KMS-11 (cell line): ENCODE measurements around the gene PCDHA11.
"Not testable (repeated sequence)": the region's sequence is repeated elsewhere in the genome, so short reads cannot be mapped to it uniquely, and the experiment has no call there.

Experiments
- H2AFZ ChIP-seq: fragments of 200-600 bp; sonication (generic); 2 replicates; pipeline ENCODE4 v1.6.1; 2016; ENCODE audit warnings: antibody characterized with exemption, mixed run types, low read depth
- H3K27ac ChIP-seq: fragments of 200-600 bp; sonication (generic); 2 replicates; pipeline ENCODE4 v1.6.1; 2016; ENCODE audit warnings: mild to moderate bottlenecking, mixed run types
- H3K27me3 ChIP-seq: fragments of 200-600 bp; sonication (generic); 2 replicates; pipeline ENCODE4 v1.6.1; 2017; ENCODE audit warnings: mild to moderate bottlenecking, low read depth, mixed run types, moderate library complexity; ENCODE audit not compliant: insufficient read depth
- H3K36me3 ChIP-seq: fragments of 200-600 bp; sonication (generic); 2 replicates; pipeline ENCODE4 v1.6.1; 2017; ENCODE audit warnings: mild to moderate bottlenecking, mixed run types; ENCODE audit not compliant: insufficient read depth
- H3K4me1 ChIP-seq: fragments of 200-600 bp; sonication (generic); 2 replicates; pipeline ENCODE4 v1.6.1; 2016; ENCODE audit warnings: mild to moderate bottlenecking, low read depth, mixed run types; ENCODE audit not compliant: poor library complexity, severe bottlenecking
- H3K4me2 ChIP-seq: fragments of 200-600 bp; sonication (generic); 2 replicates; pipeline ENCODE4 v1.7.0; 2016; ENCODE audit warnings: mild to moderate bottlenecking, mixed run types
- H3K4me3 ChIP-seq: fragments of 200-600 bp; sonication (generic); IDR thresholded peaks from 2 replicates; pipeline ENCODE4 v1.6.1; 2017; ENCODE audit warnings: low read depth, low read length, mixed read lengths; ENCODE audit not compliant: insufficient read depth
- H3K79me2 ChIP-seq: fragments of 200-600 bp; sonication (generic); 2 replicates; pipeline ENCODE4 v1.6.1; 2016; ENCODE audit warnings: low read depth, mixed run types; ENCODE audit not compliant: insufficient read depth
- H3K9ac ChIP-seq: fragments of 200-600 bp; sonication (generic); 2 replicates; pipeline ENCODE4 v1.6.1; 2016; ENCODE audit warnings: mild to moderate bottlenecking, mixed run types
- H4K20me1 ChIP-seq: fragments of 200-600 bp; sonication (generic); 2 replicates; pipeline ENCODE4 v1.6.1; 2016; ENCODE audit warnings: mild to moderate bottlenecking, mixed run types; ENCODE audit not compliant: insufficient read depth
- CTCF ChIP-seq: fragments of 200-600 bp; sonication (generic); conservative IDR thresholded peaks from 2 replicates; pipeline ENCODE4 v1.6.1; 2017; ENCODE audit warnings: low read depth, mild to moderate bottlenecking, antibody characterized with exemption, low read length, moderate library complexity, mixed read lengths

Gene PCDHA11

GRCh38 chr5:140823475-140823874, 45.3 kb upstream of the PCDHA11 start:
- Histone ChIP-seq H3K4me3 (no peak overlapping the region), H3K36me3 (no peaks in the 10 kb centered on the region), H3K9ac (no peak overlapping the region), H3K4me2 (no peak overlapping the region), H3K27ac (no peak overlapping the region), H3K27me3 (no peaks in the 10 kb centered on the region), H3K4me1 (no peaks in the 10 kb centered on the region), H3K79me2 (no peaks in the 10 kb centered on the region), H2AFZ (no peak overlapping the region), H4K20me1 (no peaks in the 10 kb centered on the region)
- no peak for TF ChIP-seq CTCF

GRCh38 chr5:140827704-140828361, 40.9 kb upstream of the PCDHA11 start, which contains the start of gene PCDHA6:
TSS of gene PCDHA6 (plus strand) at chr5:140827960. CDS start at chr5:140828092, 132 bp downstream.
- H3K27ac ChIP-seq = no peak within 1 kb of the TSS
- no peak within 1 kb of the TSS for H3K4me3 ChIP-seq
- no peaks in the 10 kb centered on the region for H3K36me3 ChIP-seq
- H4K20me1 ChIP-seq = no peaks in the 10 kb centered on the region
- no peak within 1 kb of the TSS for H3K4me2 ChIP-seq
- H3K79me2 ChIP-seq = no peaks in the 10 kb centered on the region
- no peaks in the 10 kb centered on the region for H3K4me1 ChIP-seq
- no peaks in the 10 kb centered on the region for H3K27me3 ChIP-seq
- H3K9ac ChIP-seq = no peak within 1 kb of the TSS
- no peak within 1 kb of the TSS for H2AFZ ChIP-seq
- no peak for TF ChIP-seq CTCF

- no peaks in the 10 kb centered on the region for H3K4me1 ChIP-seq
- H3K27ac ChIP-seq = no peak overlapping the region
- no peak overlapping the region for H3K4me3 ChIP-seq
- no peaks in the 10 kb centered on the region for H3K79me2 ChIP-seq
- H3K27me3 ChIP-seq = no peaks in the 10 kb centered on the region
- no peaks in the 10 kb centered on the region for H3K36me3 ChIP-seq
- no peak overlapping the region for H3K4me2 ChIP-seq
- H3K9ac ChIP-seq = no peak overlapping the region
- no peak overlapping the region for H2AFZ ChIP-seq
- H4K20me1 ChIP-seq = no peaks in the 10 kb centered on the region
- no peak for TF ChIP-seq CTCF
Observed at GRCh38 chr5:140828362-140828737, 40.4 kb upstream of the PCDHA11 start.

GRCh38 chr5:140829511-140830501, 39.0 kb upstream of the PCDHA11 start:
- H3K27me3 ChIP-seq, H2AFZ ChIP-seq, H3K4me3 ChIP-seq, H3K79me2 ChIP-seq, H3K4me1 ChIP-seq, H3K27ac ChIP-seq, H4K20me1 ChIP-seq, H3K4me2 ChIP-seq, H3K36me3 ChIP-seq, H3K9ac ChIP-seq: not testable (repeated sequence)
